HL-60 (cell line): ENCODE results near the gene REEP1.

Experiments used
- DNase-seq, 2 experiments: peaks; one replicate each; pipeline ENCODE4 v3.0.0-alpha.2; 2010 to 2020; ENCODE audit warnings: low read depth in 1 of 2, low spot score in 1 of 2
- H3K27ac ChIP-seq: fragments of 250-450 bp; sonication (Bioruptor Pico); replicated peaks from 2 replicates; pipeline ENCODE4 v1.5.1; 2020; ENCODE audit warnings: mild to moderate bottlenecking, moderate library complexity
- H3K27me3 ChIP-seq: fragments of 250-450 bp; sonication (Bioruptor Pico); 2 replicates; pipeline ENCODE4 v1.5.1; 2021; ENCODE audit warnings: mild to moderate bottlenecking, moderate library complexity; ENCODE audit not compliant: insufficient read depth, poor library complexity, severe bottlenecking
- H3K4me3 ChIP-seq: replicated peaks from 2 replicates; pipeline ENCODE4 v1.5.1; 2011; ENCODE audit warnings: mild to moderate bottlenecking, control low read depth, low read length; ENCODE audit not compliant: insufficient read depth
- CTCF ChIP-seq: IDR thresholded peaks from one replicate; pipeline ENCODE4 v1.5.1; 2011; ENCODE audit warnings: low read length, control low read depth, inconsistent platforms; ENCODE audit not compliant: insufficient read depth
- GABPA ChIP-seq: IDR thresholded peaks from 2 replicates; pipeline ENCODE4 v1.6.1; 2012; ENCODE audit warnings: low read depth
- POLR2AphosphoS5 ChIP-seq: IDR thresholded peaks from 2 replicates; pipeline ENCODE4 v1.6.1; 2012; ENCODE audit warnings: low read depth
- REST ChIP-seq: IDR thresholded peaks from 2 replicates; pipeline ENCODE4 v1.6.1; 2012; ENCODE audit warnings: low read depth; ENCODE audit not compliant: insufficient replicate concordance
- SPI1 ChIP-seq: IDR thresholded peaks from 2 replicates; pipeline ENCODE4 v1.6.1; 2012; ENCODE audit warnings: low read depth, mild to moderate bottlenecking, borderline replicate concordance

Gene REEP1

GRCh38 chr2:86213056-86213455 is 124.4 kb downstream of the REEP1 start:
- no peak overlapping the region for H3K4me3 ChIP-seq
- TF ChIP-seq SPI1 (no peak), REST (no peak), POLR2AphosphoS5 (no peak), CTCF (no peak), GABPA (no peak)
- H3K27ac ChIP-seq: no peak overlapping the region
- DNase-seq: no peak
- H3K27me3 ChIP-seq: no peaks in the 10 kb centered on the region

GRCh38 chr2:86211796-86212188 is 125.6 kb downstream of the REEP1 start:
- TF ChIP-seq SPI1 (no peak), POLR2AphosphoS5 (no peak), REST (no peak), GABPA (no peak)
- Histone ChIP-seq H3K27me3 (no peaks in the 10 kb centered on the region), H3K27ac (no peak overlapping the region), H3K4me3 (no peak overlapping the region)
- no peak for DNase-seq

DNA sequence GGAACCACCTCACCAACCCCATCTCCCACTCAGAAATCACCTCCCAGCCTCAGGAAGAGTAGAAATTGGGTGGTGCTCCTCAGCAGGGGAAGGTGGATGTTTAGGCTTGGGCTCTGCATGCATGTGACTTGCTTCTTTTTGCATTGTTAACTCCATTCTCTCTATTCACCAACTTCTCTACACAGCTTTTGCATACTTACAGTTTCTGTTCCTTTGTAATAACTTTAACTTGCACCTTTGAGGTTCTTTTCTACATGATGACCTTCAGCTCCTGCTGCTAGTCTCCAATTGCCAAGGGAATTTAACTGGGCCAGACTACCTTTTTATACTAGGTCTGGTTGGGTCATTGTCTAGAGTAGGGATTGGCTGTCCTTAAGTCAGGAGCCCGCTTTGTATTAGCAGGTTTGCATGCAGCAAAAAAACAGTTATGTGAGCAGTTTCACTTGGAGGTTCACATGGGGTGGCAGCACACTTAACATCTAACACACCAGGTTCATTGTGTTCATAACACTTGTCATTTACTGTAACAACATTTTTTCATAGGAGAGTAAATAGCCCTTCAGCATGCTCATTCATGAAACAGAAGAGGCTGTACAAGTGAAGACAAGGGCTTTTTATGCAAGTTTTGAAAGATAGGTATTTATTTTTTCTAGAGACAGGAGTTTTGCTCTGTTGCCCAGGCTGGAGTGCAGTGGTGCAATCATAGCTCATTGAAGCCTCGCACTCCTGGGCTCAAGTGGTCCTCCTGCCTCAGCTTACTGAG is 126.2 kb downstream of the REEP1 start:
- H3K27ac ChIP-seq: no peak overlapping the region
- H3K27me3 ChIP-seq: no peaks in the 10 kb centered on the region
- no peak for DNase-seq
- TF ChIP-seq GABPA (no peak), REST (no peak), POLR2AphosphoS5 (no peak), SPI1 (no peak), CTCF (no peak)
- H3K4me3 ChIP-seq: no peak overlapping the region
